HepG2 (cell line): Measurements from ENCODE around the gene RANBP3. TPM values are rescaled to one million over a fixed set of nuclear protein-coding genes. Genes with fewer than 3 reads are reported as not detected.
A peak's percentile ranks its signal among the peaks of the same experiment; 100 is the strongest.

Experiments used
- ATAC-seq: fragments of 200-7000 bp; cut with Tn5 transposase; 3 replicates; pipeline ENCODE4 v1.9.1; 2020; ENCODE audit warnings: mild to moderate bottlenecking, moderate library complexity
- BruUV-seq: library from RNA; stranded (reverse); fragments of 400-500 nt; replicated peaks from 2 replicates; lab custom pipeline; 2021; lab: Mats Ljungman, UMichigan
- CTCF ChIA-PET: fragments of 300-600 bp; formaldehyde crosslinking; extraction: SDS; loops from one replicate; lab custom pipeline; 2021; ENCODE audit warnings: low total read pairs, inconsistent platforms, low intra/inter-chr PET ratio; lab: Yijun Ruan, JAX
- POLR2A ChIA-PET: fragments of 350-600 bp; sonication (Branson Sonifier 250); formaldehyde crosslinking; loops from one replicate; lab custom pipeline; 2020; ENCODE audit warnings: antibody characterized with exemption, inconsistent platforms; lab: Yijun Ruan, JAX
- DNase-seq: peaks from one replicate; pipeline ENCODE4 v3.0.0-alpha.2; 2015; ENCODE audit warnings: low spot score
- FAIRE-seq: peaks from 3 replicates; lab custom pipeline; 2011; peaks lifted over from hg19 to GRCh38; lab: Jason Lieb, UNC
- H2AFZ ChIP-seq: one replicate; pipeline ENCODE4 v1.6.1; 2011; ENCODE audit warnings: low read length, inconsistent platforms
- H3K27ac ChIP-seq: fragments of 300-600 bp; 3 replicates; pipeline ENCODE4 v1.8.0; 2011; ENCODE audit warnings: mixed run types, mild to moderate bottlenecking, mixed read lengths, low read length, inconsistent platforms; ENCODE audit not compliant: insufficient read depth; ENCODE audit errors: extremely low read length
- H3K27me3 ChIP-seq, 2 experiments: fragments of 200-600 bp in 1 of 2; 2 replicates in 1 of 2; 3 replicates in 1 of 2; pipeline versions ENCODE4 v1.6.0 to v1.8.0; 2011; ENCODE audit warnings: low read length in 2 of 2, mild to moderate bottlenecking in 2 of 2, moderate library complexity in 2 of 2, inconsistent platforms in 1 of 2; ENCODE audit not compliant: insufficient read depth in 2 of 2, control insufficient read depth in 1 of 2
- H3K36me3 ChIP-seq, 2 experiments: fragments of 200-600 bp in 1 of 2; replicated peaks in 1 of 2; 2 replicates in 1 of 2; 3 replicates in 1 of 2; pipeline versions ENCODE4 v1.5.1 to v1.8.0; 2011; ENCODE audit warnings: low read length in 2 of 2, inconsistent platforms in 1 of 2; ENCODE audit not compliant: insufficient read depth in 2 of 2, control insufficient read depth in 1 of 2
- H3K4me1 ChIP-seq: 2 replicates; pipeline ENCODE4 v1.5.1; 2012; ENCODE audit warnings: low read length, inconsistent platforms; ENCODE audit not compliant: insufficient read depth
- H3K4me2 ChIP-seq: 2 replicates; pipeline ENCODE4 v1.6.0; 2011; ENCODE audit warnings: low read depth, low read length, inconsistent platforms
- H3K4me3 ChIP-seq, 3 experiments: fragments of 200-600 bp in 1 of 3; sonication (generic), shearing (Covaris generic) in 1 of 3; replicated peaks in 1 of 3; 2 replicates each; pipeline ENCODE4 v1.5.1; 2011 to 2016; ENCODE audit warnings: low read length in 3 of 3, inconsistent platforms in 2 of 3, low read depth in 2 of 3, mild to moderate bottlenecking in 2 of 3, control low read depth in 1 of 3, mixed read lengths in 1 of 3; ENCODE audit not compliant: insufficient read depth in 1 of 3
- H3K79me2 ChIP-seq: one replicate; pipeline ENCODE4 v1.6.1; 2011; ENCODE audit warnings: low read length, inconsistent platforms; ENCODE audit not compliant: insufficient read depth
- H3K9ac ChIP-seq: 2 replicates; pipeline ENCODE4 v1.6.0; 2011; ENCODE audit warnings: mild to moderate bottlenecking, low read depth, low read length, inconsistent platforms; ENCODE audit not compliant: insufficient read depth
- H3K9me3 ChIP-seq: 2 replicates; pipeline ENCODE4 v1.5.1; 2012; ENCODE audit warnings: mild to moderate bottlenecking, low read length
- H4K20me1 ChIP-seq: 2 replicates; pipeline ENCODE4 v1.6.0; 2011; ENCODE audit warnings: inconsistent platforms, mild to moderate bottlenecking, low read length, moderate library complexity; ENCODE audit not compliant: insufficient read depth
- AGO2 ChIP-seq: fragments of 200-400 bp; formaldehyde crosslinking; optimal IDR thresholded peaks from 2 replicates; pipeline ENCODE3; 2017; ENCODE audit warnings: mild to moderate bottlenecking, low read depth, low read length, moderate library complexity
- HNRNPL ChIP-seq: fragments of 200-400 bp; formaldehyde crosslinking; IDR thresholded peaks from 2 replicates; pipeline ENCODE4 v1.6.1; 2017; ENCODE audit warnings: mild to moderate bottlenecking, low read depth, low read length
- IKZF4 ChIP-seq: sonication (generic); formaldehyde crosslinking; IDR thresholded peaks from 2 replicates; pipeline ENCODE4 v1.5.1; 2020; ENCODE audit warnings: borderline replicate concordance, mild to moderate bottlenecking, low read depth, missing genetic modification reagents; ENCODE audit errors: not compliant biosample characterization
- POLR2G ChIP-seq: fragments of 200-400 bp; formaldehyde crosslinking; IDR thresholded peaks from 2 replicates; pipeline ENCODE4 v1.6.1; 2018; ENCODE audit warnings: mild to moderate bottlenecking, low read depth, low read length, moderate library complexity
- RBFOX2 ChIP-seq: fragments of 200-400 bp; formaldehyde crosslinking; IDR thresholded peaks from 2 replicates; pipeline ENCODE4 v1.6.1; 2017; ENCODE audit warnings: low read depth, mild to moderate bottlenecking, low read length
- STAG1 ChIP-seq: sonication (generic); formaldehyde crosslinking; IDR thresholded peaks from 2 replicates; pipeline ENCODE4 v1.4.0; 2020; ENCODE audit warnings: missing genetic modification reagents
- TOPORS ChIP-seq: sonication (generic); formaldehyde crosslinking; IDR thresholded peaks from 2 replicates; pipeline ENCODE4 v1.8.0; 2023; ENCODE audit warnings: mild to moderate bottlenecking, missing genetic modification reagents
- WGBS: methylation state at CpG from one replicate; pipeline ENCODE4 v1.1.6; 2017; ENCODE audit warnings: low lambda C conversion rate; 5-methylcytosine and 5-hydroxymethylcytosine counted together
- in situ Hi-C: cut with HindIII; loops from 2 replicates; pipeline ENCODE4 v1.10.0; 2017; ENCODE audit warnings: low pct_unique_long_range_greater_than_20kb; ENCODE audit not compliant: extremely low pct_ligation_motif_present
- intact Hi-C: fragments of 100-400 bp; cut with micrococcal nuclease; formaldehyde crosslinking; loops from one replicate; pipeline ENCODE4 v1.10.0; 2022; ENCODE audit not compliant: unreplicated experiment
- polyA plus RNA-seq, 8 experiments: library from polyadenylated mRNA; depleted of rRNA in 3 of 8; stranded (reverse) in 7 of 8; unstranded in 1 of 8; fragments of >200 nt; fragmentation: Illumina TruSeq in 4 of 8; extraction: Trizol in 4 of 8; gene quantifications; 2 replicates each; pipeline versions ENCODE4 v1.2.1 to v1.2.3, GENCODE V29; 2011 to 2016; ENCODE audit warnings: low read depth in 4 of 8, missing spikeins in 1 of 8, mixed read lengths in 1 of 8; ENCODE audit not compliant: insufficient read depth in 1 of 8
- total RNA-seq, 5 experiments: library from RNA; depleted of rRNA; stranded (reverse); fragments of >200 nt; fragmentation: Illumina TruSeq; extraction: Trizol; gene quantifications; 2 replicates each; pipeline ENCODE4 v1.2.3, GENCODE V29; 2016; ENCODE audit warnings: low read depth in 1 of 5
- TF ChIP-seq, protein P1 (sequence below): sonication (generic); formaldehyde crosslinking; IDR thresholded peaks from 2 replicates; pipeline ENCODE4 v1.5.0; 2020; ENCODE audit warnings: mild to moderate bottlenecking, missing genetic modification reagents, moderate library complexity
- TF ChIP-seq, protein P2 (sequence below): sonication (generic); formaldehyde crosslinking; IDR thresholded peaks from 2 replicates; pipeline ENCODE4 v1.4.0; 2020; ENCODE audit warnings: missing genetic modification reagents

RANBP3 gene
- total and polyA plus RNA-seq, 2 of the 13 experiments (the other 11 are each of a cell fraction or from before 2014, with no cell fraction given), result 39.5 to 149 TPM

DNA sequence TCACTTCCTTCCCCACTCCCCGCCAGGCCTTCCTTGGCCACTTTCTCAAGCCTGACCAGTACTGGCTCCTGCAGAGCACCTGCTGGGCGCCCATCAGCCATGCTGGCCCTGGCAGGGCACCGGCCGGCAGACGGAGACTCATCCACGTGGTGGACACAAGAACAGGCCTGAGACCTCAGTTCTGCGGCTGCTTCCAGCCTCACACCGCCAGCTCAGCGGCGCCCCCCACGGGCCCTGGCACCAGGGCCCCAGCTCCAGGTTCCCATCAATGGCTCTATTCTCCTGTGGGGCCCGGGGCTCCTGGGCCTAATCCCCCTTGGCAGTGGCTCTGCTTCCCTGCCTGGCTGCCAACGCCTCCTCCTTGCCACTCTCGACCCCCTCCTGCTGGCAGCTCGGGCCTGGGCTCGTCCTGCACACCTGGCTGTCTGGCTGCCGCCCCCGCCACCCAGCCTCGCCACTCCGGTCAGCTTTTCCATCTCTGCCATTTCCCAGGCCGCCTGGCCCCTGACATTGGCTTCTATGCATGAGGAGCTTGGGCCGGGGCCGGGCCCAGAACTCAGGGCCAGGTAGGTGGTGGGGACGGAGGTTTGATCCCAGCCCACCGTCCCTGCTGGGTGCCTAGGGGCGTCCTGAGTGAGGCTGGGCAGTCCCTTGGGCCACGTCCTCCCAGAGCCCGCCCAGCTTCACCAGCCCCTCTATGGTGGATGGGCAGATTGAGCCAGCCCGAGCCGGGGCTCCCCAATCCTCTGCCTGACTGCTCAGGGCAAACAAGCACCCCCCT is 80.6 kb downstream of the RANBP3 start:
- in situ Hi-C loops (no loop called here), intact Hi-C loops (no loop called here)
- no peak for ATAC-seq
- no peak for DNase-seq
- no peak overlapping the region for H3K4me3 ChIP-seq
- no peaks in the 10 kb centered on the region for H3K9me3 ChIP-seq
- H3K9ac ChIP-seq, result no peak overlapping the region
- peaks cover 32% of the 10 kb centered on the region for H3K4me1 ChIP-seq
- no peak overlapping the region for H3K27ac ChIP-seq
- ChIA-PET POLR2A (interaction anchor here (2.7 kb wide), 1 partner anchor 70 kb away, joined by 14 read pairs; no protein-coding TSS in a partner anchor), CTCF (no interaction called here)
- whole genome bisulfite sequencing, result 95% methylated on average over 22 of the region's 30 CpGs
- H3K36me3 ChIP-seq, result peaks cover 7 to 43% of the 10 kb centered on the region in 2 experiments; a peak in 4 of 5 replicates
- no peaks in the 10 kb centered on the region for H3K27me3 ChIP-seq
- no peak for FAIRE-seq
- no peak overlapping the region for H3K4me2 ChIP-seq
- H2AFZ ChIP-seq, result no peak overlapping the region
- H3K79me2 ChIP-seq, result peaks cover 31% of the 10 kb centered on the region
- BruUV-seq, result no TSS peak
- no peak for TF ChIP-seq IKZF4 (CRISPR knock-in tag)
- TF ChIP-seq POLR2G, result 0 out of 2 replicates have a peak, but pooled peaks have one; percentile 26
- TF ChIP-seq, protein P1, sequence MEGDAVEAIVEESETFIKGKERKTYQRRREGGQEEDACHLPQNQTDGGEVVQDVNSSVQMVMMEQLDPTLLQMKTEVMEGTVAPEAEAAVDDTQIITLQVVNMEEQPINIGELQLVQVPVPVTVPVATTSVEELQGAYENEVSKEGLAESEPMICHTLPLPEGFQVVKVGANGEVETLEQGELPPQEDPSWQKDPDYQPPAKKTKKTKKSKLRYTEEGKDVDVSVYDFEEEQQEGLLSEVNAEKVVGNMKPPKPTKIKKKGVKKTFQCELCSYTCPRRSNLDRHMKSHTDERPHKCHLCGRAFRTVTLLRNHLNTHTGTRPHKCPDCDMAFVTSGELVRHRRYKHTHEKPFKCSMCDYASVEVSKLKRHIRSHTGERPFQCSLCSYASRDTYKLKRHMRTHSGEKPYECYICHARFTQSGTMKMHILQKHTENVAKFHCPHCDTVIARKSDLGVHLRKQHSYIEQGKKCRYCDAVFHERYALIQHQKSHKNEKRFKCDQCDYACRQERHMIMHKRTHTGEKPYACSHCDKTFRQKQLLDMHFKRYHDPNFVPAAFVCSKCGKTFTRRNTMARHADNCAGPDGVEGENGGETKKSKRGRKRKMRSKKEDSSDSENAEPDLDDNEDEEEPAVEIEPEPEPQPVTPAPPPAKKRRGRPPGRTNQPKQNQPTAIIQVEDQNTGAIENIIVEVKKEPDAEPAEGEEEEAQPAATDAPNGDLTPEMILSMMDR (CRISPR knock-in tag), result peak; percentile 35; the same call in 1 of the 2 replicates
- peak; percentile 72 for TF ChIP-seq RBFOX2
- peak; percentile 18; the same call in 1 of the 2 replicates for TF ChIP-seq STAG1 (CRISPR knock-in tag)
- TF ChIP-seq HNRNPL, result 0 out of 2 replicates have a peak, but pooled peaks have one; percentile 53
- TF ChIP-seq AGO2, result peak; percentile 63
- TF ChIP-seq, protein P2, sequence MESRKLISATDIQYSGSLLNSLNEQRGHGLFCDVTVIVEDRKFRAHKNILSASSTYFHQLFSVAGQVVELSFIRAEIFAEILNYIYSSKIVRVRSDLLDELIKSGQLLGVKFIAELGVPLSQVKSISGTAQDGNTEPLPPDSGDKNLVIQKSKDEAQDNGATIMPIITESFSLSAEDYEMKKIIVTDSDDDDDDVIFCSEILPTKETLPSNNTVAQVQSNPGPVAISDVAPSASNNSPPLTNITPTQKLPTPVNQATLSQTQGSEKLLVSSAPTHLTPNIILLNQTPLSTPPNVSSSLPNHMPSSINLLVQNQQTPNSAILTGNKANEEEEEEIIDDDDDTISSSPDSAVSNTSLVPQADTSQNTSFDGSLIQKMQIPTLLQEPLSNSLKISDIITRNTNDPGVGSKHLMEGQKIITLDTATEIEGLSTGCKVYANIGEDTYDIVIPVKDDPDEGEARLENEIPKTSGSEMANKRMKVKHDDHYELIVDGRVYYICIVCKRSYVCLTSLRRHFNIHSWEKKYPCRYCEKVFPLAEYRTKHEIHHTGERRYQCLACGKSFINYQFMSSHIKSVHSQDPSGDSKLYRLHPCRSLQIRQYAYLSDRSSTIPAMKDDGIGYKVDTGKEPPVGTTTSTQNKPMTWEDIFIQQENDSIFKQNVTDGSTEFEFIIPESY (CRISPR knock-in tag), result peak; percentile 85
- TF ChIP-seq TOPORS (CRISPR knock-in tag), result no peak
- H4K20me1 ChIP-seq, result peaks cover 12% of the 10 kb centered on the region; the same call in 1 of the 2 replicates
